SK-N-SH treated with all-trans-retinoic acid at 6 μM for 48 hours (cell line): Measurements from ENCODE around the gene COQ6.

Experiments used
- CSDC2 ChIP-seq: fragments of 250-450 bp; sonication (Bioruptor Pico); IDR thresholded peaks from 2 replicates; pipeline ENCODE4 v1.5.0; 2020; ENCODE audit warnings: mild to moderate bottlenecking, moderate library complexity
- GLIS3 ChIP-seq: fragments of 250-450 bp; sonication (Bioruptor Pico); IDR thresholded peaks from 2 replicates; pipeline ENCODE4 v1.5.0; 2020; ENCODE audit warnings: mild to moderate bottlenecking, moderate library complexity
- ISL1 ChIP-seq: fragments of 250-450 bp; sonication (Bioruptor Pico); IDR thresholded peaks from 2 replicates; pipeline ENCODE4 v2.1.2; 2022; ENCODE audit warnings: mild to moderate bottlenecking, moderate library complexity
- PPARA ChIP-seq: fragments of 250-450 bp; sonication (Bioruptor Pico); IDR thresholded peaks from 2 replicates; pipeline ENCODE4 v1.5.0; 2020; ENCODE audit warnings: mild to moderate bottlenecking, borderline replicate concordance
- ZC3H10 ChIP-seq: fragments of 250-450 bp; sonication (Bioruptor Pico); IDR thresholded peaks from 2 replicates; pipeline ENCODE4 v1.5.1; 2021; ENCODE audit warnings: mild to moderate bottlenecking, moderate library complexity
- ZFP3 ChIP-seq: fragments of 250-450 bp; sonication (Bioruptor Pico); IDR thresholded peaks from 2 replicates; pipeline ENCODE4 v1.5.0; 2020; ENCODE audit warnings: mild to moderate bottlenecking, moderate library complexity
- ZNF70 ChIP-seq: fragments of 450-650 bp; formaldehyde crosslinking; IDR thresholded peaks from 2 replicates; pipeline ENCODE4 v1.5.0; 2020; ENCODE audit warnings: mild to moderate bottlenecking, moderate library complexity

DNA sequence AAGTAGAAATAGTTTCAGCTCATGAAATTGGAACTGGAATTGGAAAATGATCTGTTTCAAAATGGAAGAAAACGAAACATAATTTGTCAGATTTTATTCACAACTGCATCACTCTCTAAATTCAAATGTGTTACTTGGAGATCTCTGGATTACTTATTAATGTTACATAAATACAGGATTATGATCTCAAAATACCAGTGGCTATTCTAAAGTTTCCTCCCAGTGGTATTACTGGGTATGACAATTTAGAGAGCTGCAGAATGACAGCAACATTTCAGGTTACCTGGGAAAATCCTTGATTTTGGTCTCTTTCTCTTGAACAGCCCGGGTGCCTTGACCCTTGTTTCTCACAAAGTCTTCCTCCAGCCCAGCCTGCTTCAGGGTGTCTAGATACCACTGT is 14.4 kb upstream of the COQ6 start:
- TF ChIP-seq ISL1 (CRISPR knock-in tag): no peak
- TF ChIP-seq CSDC2 (CRISPR knock-in tag): no peak
- no peak for TF ChIP-seq ZFP3 (CRISPR knock-in tag)
- TF ChIP-seq GLIS3: no peak
- TF ChIP-seq ZC3H10 (CRISPR knock-in tag): no peak
- no peak for TF ChIP-seq ZNF70 (CRISPR knock-in tag)
- TF ChIP-seq PPARA (CRISPR knock-in tag): no peak
